Measurements from ENCODE around the gene PFKM. TPM values are rescaled to one million over a fixed set of nuclear protein-coding genes. Genes with fewer than 3 reads are reported as not detected.

Gene PFKM
- total and polyA plus RNA-seq, 5 donors from 2014 or later = 4.6 to 13.6 (median 6.0) TPM

DNA sequence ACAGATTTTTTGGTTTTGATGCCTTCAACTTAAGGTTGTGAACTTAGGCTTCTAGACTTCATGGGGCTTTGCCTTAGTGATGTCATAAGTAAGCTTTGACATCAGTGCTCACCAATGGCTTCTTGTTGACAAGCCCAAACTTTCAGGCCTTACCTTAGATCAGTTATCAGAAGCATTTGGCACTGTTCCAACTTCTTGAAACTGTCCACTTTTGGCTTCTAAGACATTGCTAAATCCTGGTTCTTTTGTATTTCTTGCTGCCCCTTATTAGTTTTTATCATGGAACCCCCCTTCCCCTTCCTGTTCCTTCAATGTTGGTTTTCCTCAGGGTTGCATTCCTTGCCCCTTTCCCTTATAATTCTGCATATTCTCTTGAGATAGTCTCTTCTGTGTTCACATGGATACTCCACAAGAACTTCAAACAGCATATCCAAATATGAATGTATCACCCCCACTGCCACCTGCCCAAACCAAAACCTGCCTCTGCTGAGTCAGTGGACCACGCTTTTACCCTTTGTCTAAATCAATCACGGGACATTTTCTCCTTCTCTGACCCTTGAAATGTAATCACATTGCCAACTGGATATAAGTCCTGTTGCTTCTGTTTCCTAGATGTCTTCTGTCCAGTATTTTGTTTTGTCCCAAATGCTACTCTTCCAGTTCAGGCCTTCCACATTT lies 7.9 kb downstream of the PFKM start:
- no peak for DNase-seq

DNA sequence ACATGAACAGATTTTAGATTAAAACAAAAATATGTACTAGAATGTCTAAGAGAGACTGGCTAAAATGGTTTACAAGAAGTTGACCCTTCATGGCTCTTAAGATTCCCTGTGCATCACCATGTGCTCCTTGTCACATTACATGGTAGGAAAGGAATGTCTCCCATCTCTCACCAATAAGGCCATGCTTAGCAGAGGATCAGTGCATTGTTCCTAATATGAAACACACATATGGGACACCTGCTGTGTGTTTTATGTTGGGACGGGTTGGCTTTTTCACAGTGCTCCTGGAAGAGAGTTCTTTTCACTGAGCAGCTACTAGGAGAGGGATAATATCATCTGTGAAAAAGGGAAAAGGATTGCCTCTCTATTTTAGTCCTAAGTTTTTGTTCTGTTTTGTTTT lies 9.6 kb downstream of the PFKM start:
- Mint-ChIP-seq H3K4me1 (peaks cover 0 to 5% (median 0%) of the 10 kb centered on the region in 4 donors), H3K4me3 (no peak overlapping the region), H3K27ac (no peak overlapping the region), H3K36me3 (peaks cover 24% of the 10 kb centered on the region), H3K9me3 (no peaks in the 10 kb centered on the region), H3K27me3 (no peaks in the 10 kb centered on the region)
- no peak for ATAC-seq (ENCODE audit: low read depth in 2 of 2)
- no peak for DNase-seq
- Histone ChIP-seq H3K4me3 (ENCODE audit: low read depth, low read length) (no peak overlapping the region), H3K27ac (ENCODE audit: insufficient read depth, low read length, poor library complexity, severe bottlenecking) (no peak overlapping the region), H3K9me3 (ENCODE audit: control insufficient read depth in 2 of 2, low read length in 2 of 2) (no peaks in the 10 kb centered on the region), H3K4me1 (ENCODE audit: control insufficient read depth, insufficient read depth, low read length, poor library complexity, severe bottlenecking) (no peaks in the 10 kb centered on the region), H3K27me3 (ENCODE audit: control insufficient read depth, insufficient read depth, low read length) (no peaks in the 10 kb centered on the region), H3K36me3 (ENCODE audit: control insufficient read depth, insufficient read depth, low read length) (peaks cover 18% of the 10 kb centered on the region)

More for the DNA sequence above, 7.9 kb downstream of the PFKM start:
- Mint-ChIP-seq H3K36me3 (peaks cover 25% of the 10 kb centered on the region), H3K27me3 (no peaks in the 10 kb centered on the region), H3K4me3 (no peak overlapping the region), H3K27ac (peak overlapping the region in 1 of 3 donors; percentile 27), H3K4me1 (peaks cover 0 to 5% (median 0%) of the 10 kb centered on the region in 4 donors), H3K9me3 (no peaks in the 10 kb centered on the region)
- H3K27ac ChIP-seq (ENCODE audit: insufficient read depth, low read length, poor library complexity, severe bottlenecking) = no peak overlapping the region
- no peak overlapping the region for H3K4me3 ChIP-seq (ENCODE audit: low read depth, low read length)
- H3K36me3 ChIP-seq (ENCODE audit: control insufficient read depth, insufficient read depth, low read length) = peaks cover 10% of the 10 kb centered on the region
- H3K9me3 ChIP-seq (ENCODE audit: control insufficient read depth in 2 of 2, low read length in 2 of 2) = no peaks in the 10 kb centered on the region
- H3K4me1 ChIP-seq (ENCODE audit: control insufficient read depth, insufficient read depth, low read length, poor library complexity, severe bottlenecking) = no peaks in the 10 kb centered on the region
- H3K27me3 ChIP-seq (ENCODE audit: control insufficient read depth, insufficient read depth, low read length) = no peaks in the 10 kb centered on the region
- ATAC-seq (ENCODE audit: low read depth in 2 of 2) = no peak

DNA sequence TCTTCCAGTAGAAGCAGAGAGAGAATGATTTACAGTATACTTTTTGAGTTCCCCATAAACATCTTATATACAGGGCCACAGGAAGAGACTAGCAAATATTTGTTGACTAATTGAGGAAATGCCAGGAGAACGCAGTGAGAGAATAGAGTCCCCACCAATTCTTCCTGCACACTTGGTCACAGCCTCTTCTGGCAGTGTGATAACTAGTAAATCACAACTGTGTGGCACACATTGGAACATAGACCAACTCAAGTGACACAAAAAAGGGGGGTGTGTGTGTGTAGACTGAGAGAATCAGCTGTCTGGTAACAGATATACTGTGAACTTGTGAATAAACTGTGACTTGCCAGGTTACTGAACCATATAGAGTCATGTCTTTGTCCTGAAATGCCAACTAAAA lies 10.2 kb downstream of the PFKM start:
- DNase-seq (no peak), ATAC-seq (ENCODE audit: low read depth in 2 of 2) (no peak)
- H3K9me3 ChIP-seq (ENCODE audit: control insufficient read depth in 2 of 2, low read length in 2 of 2) = no peaks in the 10 kb centered on the region
- H3K4me1 ChIP-seq (ENCODE audit: control insufficient read depth, insufficient read depth, low read length, poor library complexity, severe bottlenecking) = no peaks in the 10 kb centered on the region
- H3K36me3 ChIP-seq (ENCODE audit: control insufficient read depth, insufficient read depth, low read length) = peaks cover 19% of the 10 kb centered on the region
- Mint-ChIP-seq H3K4me1 (peaks cover 0 to 3% (median 0%) of the 10 kb centered on the region in 4 donors), H3K27me3 (no peaks in the 10 kb centered on the region), H3K4me3 (no peak overlapping the region), H3K9me3 (no peaks in the 10 kb centered on the region), H3K27ac (peak overlapping the region in 1 of 3 donors; percentile 54), H3K36me3 (peaks cover 24% of the 10 kb centered on the region)
- H3K4me3 ChIP-seq (ENCODE audit: low read depth, low read length) = no peak overlapping the region
- no peaks in the 10 kb centered on the region for H3K27me3 ChIP-seq (ENCODE audit: control insufficient read depth, insufficient read depth, low read length)
- H3K27ac ChIP-seq (ENCODE audit: insufficient read depth, low read length, poor library complexity, severe bottlenecking) = no peak overlapping the region

DNA sequence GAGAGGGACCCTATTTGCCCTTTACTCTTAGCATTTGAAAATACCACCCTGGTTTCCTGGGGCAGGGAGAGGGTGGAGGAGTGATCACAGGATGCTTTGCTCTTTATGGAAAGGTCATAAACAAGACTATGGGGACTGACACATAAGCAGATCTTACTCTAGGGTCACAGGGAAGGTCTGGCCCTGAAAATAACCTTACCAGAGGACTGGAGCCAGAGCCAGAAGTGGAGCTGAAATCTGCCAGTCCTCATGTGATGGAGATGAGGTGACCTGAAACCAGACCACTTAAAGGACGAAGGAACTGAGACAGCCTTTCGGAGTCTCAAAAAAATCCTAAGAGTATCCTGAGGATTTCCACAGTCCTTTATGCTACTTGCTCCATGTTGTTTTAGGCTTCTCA lies 12.4 kb downstream of the PFKM start:
- Histone ChIP-seq H3K36me3 (ENCODE audit: control insufficient read depth, insufficient read depth, low read length) (peaks cover 23% of the 10 kb centered on the region), H3K27me3 (ENCODE audit: control insufficient read depth, insufficient read depth, low read length) (no peaks in the 10 kb centered on the region), H3K4me1 (ENCODE audit: control insufficient read depth, insufficient read depth, low read length, poor library complexity, severe bottlenecking) (no peaks in the 10 kb centered on the region), H3K9me3 (ENCODE audit: control insufficient read depth in 2 of 2, low read length in 2 of 2) (no peaks in the 10 kb centered on the region), H3K4me3 (ENCODE audit: low read depth, low read length) (no peak overlapping the region), H3K27ac (ENCODE audit: insufficient read depth, low read length, poor library complexity, severe bottlenecking) (no peak overlapping the region)
- no peak overlapping the region for H3K27ac Mint-ChIP-seq
- ATAC-seq (ENCODE audit: low read depth in 2 of 2) = no peak
- no peaks in the 10 kb centered on the region for H3K4me1 Mint-ChIP-seq
- H3K9me3 Mint-ChIP-seq = no peaks in the 10 kb centered on the region
- peaks cover 29% of the 10 kb centered on the region for H3K36me3 Mint-ChIP-seq
- no peaks in the 10 kb centered on the region for H3K27me3 Mint-ChIP-seq
- H3K4me3 Mint-ChIP-seq = no peak overlapping the region
- DNase-seq = no peak

DNA sequence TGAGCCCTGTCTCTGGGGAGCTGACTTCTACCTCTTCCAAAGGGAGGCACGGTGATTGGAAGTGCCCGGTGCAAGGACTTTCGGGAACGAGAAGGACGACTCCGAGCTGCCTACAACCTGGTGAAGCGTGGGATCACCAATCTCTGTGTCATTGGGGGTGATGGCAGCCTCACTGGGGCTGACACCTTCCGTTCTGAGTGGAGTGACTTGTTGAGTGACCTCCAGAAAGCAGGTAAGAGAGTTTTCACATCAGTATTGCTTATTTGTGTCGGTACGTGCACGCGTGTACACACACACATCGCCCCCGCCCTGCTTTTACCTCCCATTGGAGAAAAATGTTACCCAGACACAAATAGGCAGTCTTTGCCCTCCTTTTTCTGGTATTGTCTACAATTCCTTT lies 13.7 kb downstream of the PFKM start:
- H3K9me3 ChIP-seq (ENCODE audit: control insufficient read depth in 2 of 2, low read length in 2 of 2) = no peaks in the 10 kb centered on the region
- Mint-ChIP-seq H3K9me3 (no peaks in the 10 kb centered on the region), H3K27me3 (no peaks in the 10 kb centered on the region), H3K27ac (no peak overlapping the region), H3K4me3 (no peak overlapping the region), H3K36me3 (peaks cover 28% of the 10 kb centered on the region), H3K4me1 (no peaks in the 10 kb centered on the region)
- no peak overlapping the region for H3K27ac ChIP-seq (ENCODE audit: insufficient read depth, low read length, poor library complexity, severe bottlenecking)
- no peak for DNase-seq
- no peak for ATAC-seq (ENCODE audit: low read depth in 2 of 2)
- H3K4me3 ChIP-seq (ENCODE audit: low read depth, low read length) = no peak overlapping the region
- peaks cover 23% of the 10 kb centered on the region for H3K36me3 ChIP-seq (ENCODE audit: control insufficient read depth, insufficient read depth, low read length)
- no peaks in the 10 kb centered on the region for H3K4me1 ChIP-seq (ENCODE audit: control insufficient read depth, insufficient read depth, low read length, poor library complexity, severe bottlenecking)
- H3K27me3 ChIP-seq (ENCODE audit: control insufficient read depth, insufficient read depth, low read length) = no peaks in the 10 kb centered on the region

DNA sequence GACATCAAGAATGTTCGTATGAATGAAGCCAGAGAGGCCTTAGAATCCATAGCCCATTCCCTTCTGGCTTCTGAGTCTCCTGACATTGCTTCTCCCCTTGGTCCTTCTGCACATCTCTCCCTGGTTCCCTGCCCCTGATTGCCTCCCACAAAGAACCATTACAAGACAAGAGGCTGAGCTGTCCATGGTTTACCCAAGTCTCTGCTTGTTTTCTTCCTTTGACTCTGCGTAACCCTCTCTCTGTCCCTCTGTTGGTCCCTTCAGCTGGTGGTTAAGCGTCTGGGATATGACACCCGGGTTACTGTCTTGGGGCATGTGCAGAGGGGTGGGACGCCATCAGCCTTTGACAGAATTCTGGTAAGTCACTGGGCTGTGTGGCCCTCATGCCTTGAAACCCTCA lies 15.9 kb downstream of the PFKM start:
- Histone ChIP-seq H3K27me3 (ENCODE audit: control insufficient read depth, insufficient read depth, low read length) (no peaks in the 10 kb centered on the region), H3K4me3 (ENCODE audit: low read depth, low read length) (no peak overlapping the region), H3K27ac (ENCODE audit: insufficient read depth, low read length, poor library complexity, severe bottlenecking) (no peak overlapping the region), H3K36me3 (ENCODE audit: control insufficient read depth, insufficient read depth, low read length) (peaks cover 23% of the 10 kb centered on the region), H3K4me1 (ENCODE audit: control insufficient read depth, insufficient read depth, low read length, poor library complexity, severe bottlenecking) (no peaks in the 10 kb centered on the region), H3K9me3 (ENCODE audit: control insufficient read depth in 2 of 2, low read length in 2 of 2) (no peaks in the 10 kb centered on the region)
- no peak for ATAC-seq (ENCODE audit: low read depth in 2 of 2)
- H3K36me3 Mint-ChIP-seq = peaks cover 32% of the 10 kb centered on the region
- no peak overlapping the region for H3K27ac Mint-ChIP-seq
- no peak overlapping the region for H3K4me3 Mint-ChIP-seq
- no peaks in the 10 kb centered on the region for H3K27me3 Mint-ChIP-seq
- H3K4me1 Mint-ChIP-seq = no peaks in the 10 kb centered on the region
- H3K9me3 Mint-ChIP-seq = no peaks in the 10 kb centered on the region
- DNase-seq = no peak

DNA sequence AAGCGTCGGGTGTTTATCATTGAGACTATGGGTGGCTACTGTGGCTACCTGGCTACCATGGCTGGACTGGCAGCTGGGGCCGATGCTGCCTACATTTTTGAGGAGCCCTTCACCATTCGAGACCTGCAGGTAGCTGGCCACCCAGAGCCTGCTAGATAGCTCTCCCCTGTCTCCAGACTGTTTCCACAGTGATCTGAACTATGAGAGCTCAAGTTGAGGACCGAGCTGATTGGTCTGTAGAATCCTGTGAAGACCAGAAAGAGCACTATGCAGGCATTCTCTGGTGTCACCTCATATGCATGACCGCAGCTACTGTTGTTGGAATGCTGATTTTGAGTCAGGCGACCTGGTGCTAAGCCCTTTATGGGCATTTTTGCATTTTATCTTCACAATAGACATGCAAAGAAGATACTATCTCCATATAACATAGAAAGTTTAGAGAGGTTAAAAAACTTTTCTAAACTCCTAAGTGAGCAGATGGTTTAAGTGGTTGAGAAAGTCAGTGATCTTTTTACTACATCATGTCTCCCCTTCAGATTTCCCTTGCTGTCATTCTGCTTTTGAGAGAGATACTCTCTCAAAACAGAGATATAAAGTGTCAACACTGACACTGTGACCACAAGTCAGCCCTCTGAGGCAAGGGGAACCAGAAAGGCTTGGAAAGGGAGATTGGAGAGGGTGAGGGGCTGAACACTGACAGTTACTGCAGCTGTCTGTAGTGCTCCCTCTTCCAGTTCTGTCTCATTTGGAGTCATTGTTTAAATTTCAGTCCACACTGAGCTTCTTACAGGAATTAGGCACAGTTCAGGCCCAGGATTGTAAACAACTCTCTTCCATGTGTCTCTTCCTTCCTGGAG lies 23.9 kb downstream of the PFKM start:
- Histone ChIP-seq H3K9me3 (ENCODE audit: control insufficient read depth in 2 of 2, low read length in 2 of 2) (no peaks in the 10 kb centered on the region), H3K4me3 (ENCODE audit: low read depth, low read length) (no peak overlapping the region), H3K27me3 (ENCODE audit: control insufficient read depth, insufficient read depth, low read length) (no peaks in the 10 kb centered on the region), H3K4me1 (ENCODE audit: control insufficient read depth, insufficient read depth, low read length, poor library complexity, severe bottlenecking) (no peaks in the 10 kb centered on the region), H3K36me3 (ENCODE audit: control insufficient read depth, insufficient read depth, low read length) (peaks cover 61% of the 10 kb centered on the region), H3K27ac (ENCODE audit: insufficient read depth, low read length, poor library complexity, severe bottlenecking) (no peak overlapping the region)
- DNase-seq (no peak), ATAC-seq (ENCODE audit: low read depth in 2 of 2) (no peak)
- Mint-ChIP-seq H3K36me3 (peaks cover 52% of the 10 kb centered on the region), H3K27ac (no peak overlapping the region), H3K9me3 (no peaks in the 10 kb centered on the region), H3K4me1 (peaks cover 0 to 8% (median 3%) of the 10 kb centered on the region in 4 donors), H3K27me3 (no peaks in the 10 kb centered on the region), H3K4me3 (no peak overlapping the region)

Measured in CD4-positive, CD25-positive, alpha-beta regulatory T cell (primary cell).